Body of pancreas (tissue), 4 donors: ENCODE data around the gene GPR148.

Experiments used
- CTCF ChIP-seq, 7 experiments: fragments of 450-650 bp in 4 of 7; fragments of 200-600 bp in 3 of 7; sonication (generic) in 3 of 7; IDR thresholded peaks; one replicate each; pipeline ENCODE4 v1.5.1; 2016 to 2019; ENCODE audit warnings: antibody characterized with exemption in 7 of 7
- POLR2A ChIP-seq, 3 donors: fragments of 450-650 bp; IDR thresholded peaks; one replicate each; pipeline ENCODE4 v1.6.1; 2016; ENCODE audit warnings: antibody characterized with exemption in 3 of 3, mild to moderate bottlenecking in 2 of 3

GRCh38 chr2:130778781-130779180, 49.9 kb downstream of the GPR148 start:
- TF ChIP-seq CTCF (IDR thresholded peaks at IDR 0.05) (no peak), POLR2A (IDR thresholded peaks at IDR 0.05) (no peak)
